HG03025 (cell line): ENCODE data around the gene AUH.

ENCODE experiments used
- ATAC-seq: cut with Tn5 transposase; IDR thresholded peaks from one replicate; pipeline ENCODE4 v1.9.1; 2021; ENCODE audit warnings: mild to moderate bottlenecking, moderate library complexity; ENCODE audit not compliant: unreplicated experiment, low FRiP score

Gene AUH

DNA sequence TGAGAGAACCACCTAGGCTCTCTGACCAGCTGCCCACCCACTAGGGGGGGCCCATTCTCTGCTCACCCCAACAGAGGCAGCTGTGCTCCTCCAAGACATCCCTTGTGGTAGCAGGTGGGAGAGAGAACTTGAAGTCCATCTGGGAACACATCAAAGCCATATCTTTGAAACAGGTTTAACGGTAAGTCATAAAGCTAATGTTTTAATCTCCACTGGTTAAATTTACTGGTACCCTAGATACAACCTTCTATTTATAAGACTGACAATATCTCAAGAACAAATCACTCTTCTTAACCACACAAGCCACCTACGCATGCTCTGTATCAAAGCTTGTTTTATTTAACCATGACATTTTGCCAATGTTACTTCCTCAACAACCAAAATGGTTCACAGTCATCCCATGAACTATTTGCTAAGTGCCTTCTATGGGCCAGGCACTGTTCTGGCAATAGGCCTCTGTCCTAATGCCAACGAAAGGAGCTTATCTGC, 20.4 kb downstream of the AUH start:
- no peak for ATAC-seq

DNA sequence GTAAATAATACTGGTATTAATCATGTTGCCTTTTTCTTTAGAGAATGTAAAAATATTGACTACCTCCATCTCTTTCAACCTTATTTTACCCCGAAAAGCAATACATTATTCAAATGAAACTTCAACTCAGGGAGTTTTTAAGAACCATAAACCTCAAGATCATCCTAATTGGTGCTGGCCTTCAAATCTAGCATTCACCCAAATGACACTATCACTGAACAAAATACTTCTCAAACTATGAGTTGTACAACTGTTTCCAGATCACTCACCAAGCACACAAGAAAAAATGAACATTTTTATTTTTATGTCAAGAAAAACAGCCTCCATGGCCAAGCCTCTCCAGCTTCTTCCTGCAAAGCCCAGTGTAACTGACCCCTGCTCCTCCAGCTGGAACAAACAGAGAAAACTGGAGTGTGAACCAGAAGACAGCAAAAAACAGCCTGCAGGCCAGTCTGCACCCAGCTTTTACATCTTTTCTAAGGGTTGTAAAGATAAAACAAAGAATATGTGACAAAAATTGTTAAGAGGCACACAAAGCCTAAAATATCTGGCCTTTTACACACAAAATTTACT, 21.2 kb downstream of the AUH start:
- ATAC-seq = no peak

DNA sequence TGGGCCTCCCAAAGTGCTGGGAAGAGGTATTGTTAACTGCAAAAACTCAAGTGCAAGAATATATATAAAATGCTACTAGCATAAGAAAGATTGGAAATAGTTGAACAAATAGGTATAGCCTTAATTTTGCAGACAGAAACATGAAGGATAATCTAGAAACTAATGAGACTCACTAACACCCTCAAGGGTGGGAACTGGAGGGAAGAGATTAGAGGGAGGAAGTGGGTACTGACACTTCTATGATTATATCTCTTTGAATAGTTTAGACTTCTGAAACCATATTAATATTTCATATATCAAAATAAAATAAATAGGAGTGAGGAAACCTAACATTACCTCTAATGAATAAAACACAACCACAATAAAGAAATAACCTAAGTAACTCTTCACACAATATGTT, 23.0 kb downstream of the AUH start:
- ATAC-seq = no peak

DNA sequence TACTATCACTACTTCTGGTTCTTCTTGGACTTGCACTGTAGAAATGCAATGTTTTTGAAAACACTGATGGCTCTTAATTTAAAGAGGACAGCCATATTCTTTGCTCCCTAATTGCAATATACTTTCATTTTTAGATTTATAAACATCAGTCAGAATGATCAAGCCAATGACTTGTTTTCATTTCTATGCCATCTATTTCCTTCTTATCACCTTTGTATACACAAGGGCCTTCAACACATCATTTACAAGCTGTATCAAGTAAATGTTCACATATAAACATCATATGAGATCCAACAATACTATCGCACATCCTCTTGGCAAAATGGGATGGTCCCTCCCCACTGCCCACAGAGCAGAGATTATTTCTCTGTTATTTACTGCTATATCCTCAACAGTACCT, 24.9 kb downstream of the AUH start:
- ATAC-seq = no peak

DNA sequence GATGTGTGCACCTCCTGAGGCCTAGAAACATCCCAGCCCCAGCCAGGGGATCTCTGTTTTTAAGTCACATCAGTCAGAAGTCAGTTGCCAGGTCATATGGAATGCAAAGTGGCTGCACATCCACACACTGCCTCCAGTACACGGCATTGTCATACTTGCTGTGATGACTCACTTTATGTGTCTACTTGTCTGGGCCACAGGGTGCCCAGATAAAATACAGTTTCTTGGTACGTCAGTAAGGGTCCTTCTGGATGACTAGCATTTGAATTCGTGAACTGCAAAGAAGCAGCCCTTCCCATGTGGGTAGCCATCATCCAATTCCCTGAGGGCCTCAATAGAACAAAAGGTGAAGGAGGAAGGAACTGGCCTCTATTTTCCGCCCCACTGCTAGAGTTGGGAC, 27.7 kb downstream of the AUH start:
- no peak for ATAC-seq

DNA sequence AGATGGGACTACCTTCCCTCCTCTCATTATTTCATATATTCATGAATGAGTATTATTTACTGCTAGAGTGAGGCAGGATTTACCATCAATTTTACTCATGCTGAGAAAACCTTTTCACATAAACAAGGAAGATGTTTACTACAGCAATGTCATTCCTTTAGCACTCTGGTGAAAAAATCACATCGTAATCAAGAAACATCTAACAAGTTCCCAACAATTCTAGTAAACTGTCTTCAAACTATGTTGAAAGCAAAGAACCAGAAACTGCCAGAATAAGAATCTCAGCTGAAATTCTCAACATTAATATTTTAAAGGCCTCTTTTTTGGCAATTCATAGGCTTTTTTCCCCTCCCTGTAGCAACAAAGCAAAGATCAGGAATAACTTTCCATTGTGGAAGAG, 28.2 kb downstream of the AUH start:
- ATAC-seq = no peak

DNA sequence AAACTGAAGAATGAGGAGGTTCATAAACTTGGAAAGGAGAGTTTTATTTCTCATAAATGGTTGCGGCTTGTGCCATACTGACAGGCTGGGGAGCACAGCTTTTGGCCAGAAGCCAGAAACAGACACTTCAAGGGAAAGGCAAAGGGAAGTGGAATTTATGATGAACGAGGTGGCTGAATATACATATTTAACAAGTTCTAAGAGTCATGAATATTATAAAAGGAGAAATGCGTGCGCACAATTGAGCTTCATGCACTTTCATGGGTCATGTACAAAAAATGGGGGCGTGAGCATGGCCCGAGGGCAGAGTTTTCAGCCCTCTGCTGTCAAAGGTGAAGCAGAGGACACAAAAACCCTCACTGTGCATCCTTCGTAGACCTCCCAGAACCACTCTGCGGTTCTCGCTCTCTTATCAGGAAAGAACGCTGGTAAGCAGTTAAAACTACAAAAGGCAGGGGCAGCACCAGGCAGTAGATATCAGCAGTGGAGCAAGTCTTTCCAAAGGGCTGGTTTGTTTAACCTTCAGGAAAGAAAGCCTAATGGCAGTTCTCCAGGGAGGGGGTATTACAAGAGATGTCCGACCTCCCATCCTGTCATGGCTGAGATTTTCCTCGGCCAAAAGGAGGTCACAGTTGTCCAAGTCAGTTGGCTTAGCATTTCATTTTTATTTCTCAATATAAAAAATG, 29.0 kb downstream of the AUH start:
- ATAC-seq = no peak

DNA sequence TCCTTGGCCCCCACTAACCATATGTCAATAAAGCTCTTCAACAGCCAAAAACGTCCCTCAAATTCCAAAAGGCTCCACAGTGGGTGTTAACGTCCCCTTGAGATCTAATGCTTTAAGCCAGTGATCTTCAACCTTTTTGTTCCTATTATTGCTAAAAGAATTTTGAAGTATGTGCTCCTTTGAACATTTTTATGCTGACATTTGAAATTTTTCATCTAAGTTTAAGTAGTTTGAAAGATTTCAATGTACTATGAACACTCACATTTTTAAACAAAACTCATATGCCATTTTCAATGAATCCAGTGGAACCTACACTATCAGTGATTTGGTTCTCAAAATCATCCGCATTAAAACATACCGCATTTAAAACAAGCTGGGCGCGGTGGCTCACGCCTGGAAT, 29.9 kb downstream of the AUH start:
- no peak for ATAC-seq

DNA sequence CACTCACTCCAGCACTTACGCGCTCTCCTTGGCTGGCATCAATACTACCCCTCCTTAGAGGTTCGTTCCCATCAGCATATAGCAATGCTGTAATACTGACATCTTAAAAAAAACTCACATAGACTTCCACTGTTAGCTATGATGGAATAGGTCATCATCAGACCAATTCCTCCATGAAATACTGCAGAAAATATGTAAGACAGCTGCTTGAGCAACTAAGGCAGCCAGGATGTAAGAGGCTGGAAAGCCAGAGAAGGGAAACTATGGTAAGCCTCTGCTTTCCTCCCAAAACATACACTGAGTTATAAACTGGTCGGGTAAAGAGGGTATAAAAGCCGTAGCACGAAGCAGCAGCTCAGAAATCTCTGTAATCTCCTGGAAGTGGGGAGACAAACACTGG, 33.5 kb downstream of the AUH start:
- ATAC-seq = no peak

DNA sequence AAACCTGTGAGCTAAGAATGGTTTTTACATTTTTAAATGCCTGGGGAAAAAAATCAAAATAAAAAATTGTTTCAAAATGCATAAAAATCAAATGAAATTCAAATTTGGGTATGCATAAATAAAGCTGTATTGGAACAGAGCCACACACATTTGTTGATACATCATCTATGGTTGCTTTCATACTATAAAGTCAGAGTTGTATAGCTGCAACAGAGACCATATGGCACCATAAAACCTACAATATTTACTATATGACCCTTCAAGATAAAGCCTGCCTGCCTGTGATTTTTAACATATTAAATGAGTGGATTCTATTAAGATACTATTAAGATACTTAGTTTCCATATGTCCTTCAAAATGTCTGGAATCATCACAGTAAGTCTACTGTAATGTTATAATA, 40.0 kb downstream of the AUH start:
- ATAC-seq = no peak

DNA sequence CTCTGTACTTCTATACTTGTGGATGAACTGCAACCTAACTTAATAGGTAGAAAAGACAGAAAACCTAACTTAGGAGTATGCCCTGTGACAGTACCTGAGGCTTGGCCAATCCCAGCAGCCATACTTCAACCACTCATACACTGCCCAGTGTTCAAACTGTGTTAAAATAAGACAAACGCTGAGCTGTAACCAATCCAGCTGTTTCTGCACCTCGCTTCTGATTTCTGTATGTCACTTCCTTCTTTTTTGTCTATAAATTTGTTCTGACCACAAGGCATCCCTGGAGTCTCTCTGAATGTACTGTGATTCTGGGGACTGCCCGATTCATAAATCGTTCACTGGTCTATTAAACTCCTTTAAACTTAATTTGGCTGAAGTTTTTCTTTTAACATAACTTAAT, 41.4 kb downstream of the AUH start:
- ATAC-seq = no peak

DNA sequence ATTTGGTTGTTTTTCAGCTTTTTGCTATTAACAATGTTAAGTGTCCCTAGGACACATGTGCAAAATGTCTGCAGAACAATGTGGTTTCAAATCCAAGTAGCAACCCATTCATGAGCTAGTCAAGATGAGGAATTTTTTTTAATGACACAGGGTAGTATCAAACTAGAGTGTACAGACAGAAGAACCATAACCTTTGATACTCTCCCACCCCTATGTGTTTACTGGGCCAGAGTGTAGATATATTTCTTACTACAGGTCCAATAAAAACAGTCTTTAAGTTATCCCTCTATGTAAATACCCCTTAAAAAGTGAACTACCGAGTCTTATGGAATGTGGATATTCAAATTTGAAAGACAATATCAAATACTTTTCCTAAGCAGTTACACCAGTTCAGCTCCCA, 45.6 kb downstream of the AUH start:
- ATAC-seq = no peak

DNA sequence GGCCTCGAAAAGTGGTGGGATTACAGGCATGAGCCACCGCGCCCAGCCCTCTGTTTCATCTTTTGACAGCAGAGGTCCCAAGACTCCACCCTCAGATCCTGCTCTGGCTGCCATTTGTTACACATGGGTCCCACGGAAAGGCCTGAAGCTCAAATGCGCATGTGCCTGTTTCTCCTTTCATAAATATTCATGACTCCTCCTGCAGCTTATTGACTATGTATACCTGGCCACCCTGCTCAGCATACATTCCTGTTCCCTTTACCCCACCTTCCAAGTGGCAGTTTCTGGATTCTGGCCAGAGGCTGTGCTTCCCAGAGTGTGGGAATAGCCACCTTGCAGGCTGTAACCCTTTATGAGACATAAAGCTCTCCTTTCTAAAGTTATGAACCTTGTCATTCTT, 46.5 kb downstream of the AUH start:
- no peak for ATAC-seq

DNA sequence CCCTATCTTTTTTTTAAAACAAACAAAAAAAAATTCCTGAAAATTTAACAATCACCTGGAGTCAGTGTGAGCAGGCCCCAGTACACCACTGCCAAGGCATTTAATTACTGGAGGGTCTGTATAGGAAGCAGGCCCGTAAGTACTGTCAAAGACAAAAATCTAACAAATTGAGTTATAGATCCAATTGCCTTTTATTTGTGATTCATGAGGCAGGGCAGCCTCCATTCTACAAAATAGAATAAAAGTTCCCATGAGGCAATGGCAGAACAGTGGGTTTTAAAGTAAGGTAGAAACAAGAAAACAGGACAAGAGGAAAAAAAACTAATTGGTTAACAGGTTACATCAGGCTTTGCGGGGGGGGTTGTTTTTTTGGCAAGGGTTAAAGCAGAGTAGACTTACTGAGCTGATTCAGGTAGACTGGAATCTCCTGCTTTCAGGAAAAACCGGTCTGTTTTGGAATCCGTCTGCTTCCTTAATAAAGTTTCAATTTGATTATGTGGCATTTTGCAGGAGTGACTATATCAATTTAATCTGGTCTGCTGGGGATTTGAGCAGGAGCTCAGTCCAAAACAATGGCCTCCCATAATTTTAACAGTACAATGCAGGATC, 48.9 kb downstream of the AUH start:
- no peak for ATAC-seq

DNA sequence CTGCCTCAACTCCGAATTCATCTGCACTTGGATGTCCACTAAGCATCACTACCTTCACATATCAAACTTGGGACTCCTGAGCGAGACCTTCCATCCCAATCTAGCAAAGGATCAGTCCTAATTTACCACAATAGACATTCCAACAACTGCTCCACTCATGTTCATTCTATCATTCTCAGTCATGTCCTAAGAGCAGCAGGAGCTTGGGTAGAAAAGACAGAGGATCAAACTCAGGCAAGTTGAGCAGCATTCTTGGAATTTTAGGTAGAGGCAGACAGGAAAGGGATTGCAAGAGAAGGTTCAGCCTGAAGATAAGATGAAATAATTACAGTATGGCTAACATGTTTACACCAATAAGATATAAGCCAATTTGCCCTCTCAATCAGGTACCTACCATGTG, 51.7 kb downstream of the AUH start:
- ATAC-seq = no peak

DNA sequence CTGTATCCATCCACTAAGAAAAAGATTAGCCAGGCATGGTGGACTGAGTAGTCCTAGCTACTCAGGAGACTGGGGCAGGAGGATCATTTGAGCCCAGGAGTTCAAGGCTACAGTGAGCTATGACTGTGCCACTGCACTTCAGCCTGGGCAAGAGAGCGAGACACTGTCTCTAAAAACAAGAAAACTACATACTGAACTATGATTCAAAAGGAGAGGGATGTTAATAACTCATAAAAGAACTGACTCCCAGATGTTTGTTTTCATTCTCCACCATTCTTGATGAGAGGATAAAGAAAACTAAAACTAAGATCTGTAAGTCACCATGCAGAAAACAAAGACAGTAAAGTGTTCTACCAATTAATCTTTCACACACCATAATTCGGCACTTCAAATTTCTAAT, 53.5 kb downstream of the AUH start:
- ATAC-seq = no peak

DNA sequence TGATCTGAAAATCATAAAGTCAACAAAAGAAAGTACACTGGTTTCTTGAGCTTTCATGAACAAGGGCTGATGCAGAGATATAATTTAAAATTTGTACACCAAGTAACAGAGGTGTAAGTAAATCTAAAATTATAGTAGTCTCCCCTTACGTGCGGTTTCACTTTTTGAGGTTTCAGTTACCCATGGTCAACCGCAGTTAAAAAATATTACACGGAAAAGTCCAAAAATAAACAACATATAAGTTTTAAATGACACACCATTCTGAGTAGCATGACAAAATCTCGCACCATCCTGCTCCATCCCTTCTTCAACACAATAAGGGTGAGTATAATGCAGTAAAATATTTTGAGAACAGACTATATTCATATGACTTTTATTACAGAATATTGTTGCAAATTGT, 54.4 kb downstream of the AUH start:
- no peak for ATAC-seq

DNA sequence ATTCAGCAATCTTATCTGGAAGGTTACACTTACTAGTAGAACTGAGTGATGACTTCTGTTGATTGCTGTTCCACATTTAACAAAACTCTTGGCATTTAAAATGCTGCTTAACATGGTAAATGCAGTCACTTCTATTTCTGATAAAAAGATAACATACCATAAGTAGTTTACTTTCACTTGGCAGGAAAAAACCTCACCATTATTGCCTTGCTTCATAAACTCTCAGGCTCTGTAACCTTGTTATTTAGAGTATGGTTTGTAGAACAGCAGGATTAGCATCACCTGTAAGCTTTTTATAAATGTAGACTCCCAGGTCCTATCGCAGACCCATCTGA, 55.5 kb downstream of the AUH start:
- ATAC-seq = no peak

DNA sequence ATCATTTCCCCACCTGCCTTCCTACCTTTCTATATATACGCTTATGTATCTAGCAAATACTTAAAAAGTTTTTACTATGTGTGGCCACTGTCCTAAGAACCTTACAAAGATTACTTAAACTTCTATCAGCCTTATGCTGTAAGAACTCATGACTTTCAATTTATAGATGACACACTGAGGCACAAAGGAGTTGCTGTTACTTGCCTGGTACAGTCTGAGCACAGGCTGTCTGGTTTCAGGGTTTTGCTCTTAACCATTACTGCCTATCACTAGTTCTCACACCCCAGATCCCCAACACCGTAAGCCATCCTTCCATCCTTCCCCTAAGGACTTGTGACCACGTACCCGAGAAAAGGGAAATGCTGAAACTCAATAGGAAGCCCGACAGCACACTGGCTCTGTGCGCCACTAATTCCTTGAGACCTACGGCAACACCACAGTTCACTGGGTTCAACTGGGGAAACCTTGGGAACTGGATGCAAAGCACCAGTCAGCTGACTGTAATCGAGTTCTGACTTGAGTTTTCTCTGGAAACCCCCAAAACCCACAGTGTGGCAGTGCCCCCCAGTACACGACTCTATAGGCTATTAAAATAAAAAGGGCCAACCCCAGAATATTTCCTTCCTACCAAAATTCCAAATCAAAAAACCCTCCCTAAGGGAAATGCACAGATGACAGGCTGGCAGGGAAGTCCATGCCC, 56.0 kb downstream of the AUH start:
- no peak for ATAC-seq

DNA sequence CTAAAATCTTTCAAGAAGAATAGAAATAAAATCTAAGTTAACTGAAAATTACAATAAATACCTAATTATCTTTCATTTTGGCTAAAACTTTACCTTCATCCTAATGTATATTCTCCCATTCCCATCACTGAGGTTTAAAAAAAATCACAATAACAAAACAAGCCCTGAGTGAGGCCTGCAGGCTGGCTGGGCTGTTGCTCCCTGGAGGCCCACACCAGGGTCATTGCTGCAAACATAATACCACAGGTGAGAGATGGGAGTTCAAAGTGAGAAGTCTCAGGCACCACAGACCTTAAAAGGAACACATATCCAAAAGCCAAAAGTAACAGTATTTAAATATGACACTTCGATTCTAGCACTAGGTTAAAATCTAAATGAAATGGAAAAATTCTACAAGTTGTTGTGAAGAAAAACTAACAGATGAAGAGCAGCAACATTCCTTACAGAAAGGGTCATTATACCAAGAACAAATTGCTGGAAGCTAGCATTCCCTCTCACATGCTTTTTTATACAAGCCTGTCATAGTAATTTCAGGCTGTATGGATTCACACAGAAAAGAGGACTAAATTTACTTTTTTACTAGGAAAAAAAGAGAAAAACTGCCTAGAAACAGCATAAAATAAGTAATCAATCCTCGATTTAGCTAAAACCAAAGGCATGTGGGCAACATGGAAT, 57.8 kb downstream of the AUH start:
- ATAC-seq = no peak

DNA sequence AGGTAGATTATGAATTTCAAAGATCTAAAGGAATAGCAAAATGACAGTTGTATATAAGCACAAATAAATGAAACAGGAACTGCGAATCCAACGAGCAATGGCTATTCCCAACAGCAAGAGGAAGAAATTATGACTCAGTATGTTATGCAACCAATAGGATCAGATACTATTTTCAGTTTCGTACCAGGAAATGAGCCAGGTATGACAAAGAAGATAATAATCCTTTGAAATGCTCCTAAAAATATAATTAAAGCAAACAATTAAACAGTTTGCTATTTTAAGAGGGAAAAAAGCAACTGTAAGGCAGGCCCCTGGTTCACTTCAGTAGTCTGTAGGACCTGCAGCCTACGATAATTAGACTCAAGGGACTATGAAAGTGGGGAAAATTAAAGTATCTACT, 58.9 kb downstream of the AUH start:
- no peak for ATAC-seq
